PC-3 (cell line): ENCODE results near the gene OSR1.

Experiments used
- EZH2phosphoT487 ChIP-seq: fragments of 300-600 bp; sonication (generic); IDR thresholded peaks from 2 replicates; pipeline ENCODE4 v1.6.1; 2018; ENCODE audit warnings: mild to moderate bottlenecking, antibody characterized with exemption, low read length, borderline replicate concordance
- TF ChIP-seq, protein P1 (sequence below): fragments of 300-600 bp; sonication (generic); conservative IDR thresholded peaks from 2 replicates; pipeline ENCODE4 v1.5.1; 2017; ENCODE audit warnings: antibody characterized with exemption, low read depth, mild to moderate bottlenecking, low read length

DNA sequence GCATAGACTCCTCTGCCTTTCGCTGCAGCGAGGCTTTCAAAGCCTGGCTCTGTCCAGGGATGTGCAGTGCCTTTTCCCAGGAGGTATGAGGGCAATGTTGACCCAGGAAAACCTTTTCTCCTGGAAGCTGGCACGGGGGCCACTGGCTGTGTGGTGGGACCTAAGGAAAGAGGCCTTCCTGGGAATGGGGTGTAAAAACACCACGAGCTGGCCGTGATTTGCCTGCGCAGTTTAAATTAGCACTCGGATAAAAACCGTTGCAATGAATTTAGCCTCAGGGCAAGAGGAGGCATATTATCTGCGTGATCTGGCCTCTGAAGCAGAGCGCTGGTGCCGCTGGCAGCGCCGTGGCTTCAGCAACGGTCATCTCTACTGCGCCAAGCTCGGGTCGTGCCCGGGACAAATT lies 3.0 kb downstream of the OSR1 start:
- TF ChIP-seq, protein P1, sequence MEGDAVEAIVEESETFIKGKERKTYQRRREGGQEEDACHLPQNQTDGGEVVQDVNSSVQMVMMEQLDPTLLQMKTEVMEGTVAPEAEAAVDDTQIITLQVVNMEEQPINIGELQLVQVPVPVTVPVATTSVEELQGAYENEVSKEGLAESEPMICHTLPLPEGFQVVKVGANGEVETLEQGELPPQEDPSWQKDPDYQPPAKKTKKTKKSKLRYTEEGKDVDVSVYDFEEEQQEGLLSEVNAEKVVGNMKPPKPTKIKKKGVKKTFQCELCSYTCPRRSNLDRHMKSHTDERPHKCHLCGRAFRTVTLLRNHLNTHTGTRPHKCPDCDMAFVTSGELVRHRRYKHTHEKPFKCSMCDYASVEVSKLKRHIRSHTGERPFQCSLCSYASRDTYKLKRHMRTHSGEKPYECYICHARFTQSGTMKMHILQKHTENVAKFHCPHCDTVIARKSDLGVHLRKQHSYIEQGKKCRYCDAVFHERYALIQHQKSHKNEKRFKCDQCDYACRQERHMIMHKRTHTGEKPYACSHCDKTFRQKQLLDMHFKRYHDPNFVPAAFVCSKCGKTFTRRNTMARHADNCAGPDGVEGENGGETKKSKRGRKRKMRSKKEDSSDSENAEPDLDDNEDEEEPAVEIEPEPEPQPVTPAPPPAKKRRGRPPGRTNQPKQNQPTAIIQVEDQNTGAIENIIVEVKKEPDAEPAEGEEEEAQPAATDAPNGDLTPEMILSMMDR, result no peak
- TF ChIP-seq EZH2phosphoT487, result no peak
